Endothelial cell of umbilical vein (primary cell): ENCODE measurements around the gene IL10RB. TPM values are rescaled to one million over a fixed set of nuclear protein-coding genes. Genes with fewer than 3 reads are reported as not detected.

Experiments
- BruUV-seq: library from RNA; stranded (reverse); fragments of 400-500 nt; replicated peaks from 2 replicates; lab custom pipeline; 2021; lab: Mats Ljungman, UMichigan
- CTCF ChIA-PET: fragments of 300-600, 350-600 bp; sonication (Branson Sonifier 250); formaldehyde crosslinking; loops from one replicate; lab custom pipeline; 2021; ENCODE audit warnings: antibody characterized with exemption, inconsistent platforms; lab: Charles Lee
- POLR2A ChIA-PET: fragments of 300-600, 350-600 bp; sonication (Branson Sonifier 250); formaldehyde crosslinking; loops from one replicate; lab custom pipeline; 2021; ENCODE audit warnings: antibody characterized with exemption, inconsistent platforms; lab: Charles Lee
- DNase-seq: peaks from one replicate; pipeline ENCODE4 v3.0.0-alpha.2; 2011; ENCODE audit warnings: low read depth, low spot score
- FAIRE-seq: peaks from 2 replicates; lab custom pipeline; 2011; peaks lifted over from hg19 to GRCh38; lab: Jason Lieb, UNC
- H2AFZ ChIP-seq: 2 replicates; pipeline ENCODE4 v1.6.0; 2012; ENCODE audit warnings: low read depth, low read length, control low read depth, inconsistent platforms
- H3K27ac ChIP-seq: 2 replicates; pipeline ENCODE4 v1.5.1; 2011; ENCODE audit warnings: low read depth, mild to moderate bottlenecking, control low read depth, low read length, moderate library complexity; ENCODE audit not compliant: insufficient read depth
- H3K27me3 ChIP-seq, 2 experiments: 2 replicates each; pipeline versions ENCODE4 v1.6.0 to v1.6.1; 2011; ENCODE audit warnings: low read length in 2 of 2, mixed read lengths in 1 of 2; ENCODE audit not compliant: control insufficient read depth in 2 of 2, insufficient read depth in 2 of 2
- H3K36me3 ChIP-seq, 2 experiments: 2 replicates in 1 of 2; 3 replicates in 1 of 2; pipeline ENCODE4 v1.5.1; 2011; ENCODE audit warnings: low read length in 2 of 2, mild to moderate bottlenecking in 1 of 2, moderate library complexity in 1 of 2; ENCODE audit not compliant: control insufficient read depth in 2 of 2, insufficient read depth in 2 of 2; ENCODE audit errors: extremely low read depth in 1 of 2
- H3K4me1 ChIP-seq: 3 replicates; pipeline ENCODE4 v1.5.1; 2011; ENCODE audit warnings: mild to moderate bottlenecking, low read length; ENCODE audit not compliant: control insufficient read depth, insufficient read depth; ENCODE audit errors: extremely low read depth
- H3K4me2 ChIP-seq: 2 replicates; pipeline ENCODE4 v1.6.1; 2011; ENCODE audit warnings: low read length, control low read depth, mixed read lengths; ENCODE audit not compliant: insufficient read depth
- H3K4me3 ChIP-seq, 3 experiments: fragments of 200-600 bp in 1 of 3; sonication (generic), shearing (Covaris generic) in 1 of 3; replicated peaks in 1 of 3; 2 replicates each; pipeline ENCODE4 v1.5.1; 2011 to 2016; ENCODE audit warnings: control low read depth in 3 of 3, low read length in 3 of 3, mild to moderate bottlenecking in 2 of 3, inconsistent platforms in 1 of 3, low read depth in 1 of 3, moderate library complexity in 1 of 3; ENCODE audit not compliant: insufficient read depth in 1 of 3
- H3K79me2 ChIP-seq: 2 replicates; pipeline ENCODE4 v1.6.0; 2012; ENCODE audit warnings: low read length, inconsistent platforms; ENCODE audit not compliant: control insufficient read depth, insufficient read depth
- H3K9ac ChIP-seq: replicated peaks from 2 replicates; pipeline ENCODE3; 2011; ENCODE audit warnings: low read length, control low read depth; ENCODE audit not compliant: insufficient read depth; ENCODE audit errors: extremely low read depth
- H3K9me1 ChIP-seq: replicated peaks from 3 replicates; pipeline ENCODE4 v1.6.0; 2011; ENCODE audit warnings: mild to moderate bottlenecking, low read length; ENCODE audit not compliant: control insufficient read depth, insufficient read depth; ENCODE audit errors: extremely low read depth
- H3K9me3 ChIP-seq: replicated peaks from 2 replicates; pipeline ENCODE4 v1.5.1; 2012; ENCODE audit warnings: low read length, inconsistent platforms; ENCODE audit not compliant: control insufficient read depth, insufficient read depth
- H4K20me1 ChIP-seq: replicated peaks from 2 replicates; pipeline ENCODE3; 2011; ENCODE audit warnings: mild to moderate bottlenecking, low read length; ENCODE audit not compliant: control insufficient read depth, insufficient read depth; ENCODE audit errors: extremely low read depth
- CTCF ChIP-seq, 2 donors: IDR thresholded peaks; 1 replicate in 1 of 2; 2 replicates in 1 of 2; pipeline ENCODE4 v1.5.1; 2011; ENCODE audit warnings: low read length in 2 of 2, mild to moderate bottlenecking in 2 of 2, moderate library complexity in 2 of 2, control low read depth in 1 of 2, inconsistent platforms in 1 of 2, low read depth in 1 of 2; ENCODE audit not compliant: insufficient read depth in 1 of 2; ENCODE audit errors: extremely low read depth in 1 of 2
- EZH2 ChIP-seq: IDR thresholded peaks from 2 replicates; pipeline ENCODE4 v1.6.1; 2012; ENCODE audit warnings: borderline replicate concordance, low read depth, mild to moderate bottlenecking, moderate library complexity, low read length, inconsistent platforms; ENCODE audit not compliant: severe bottlenecking
- FOS ChIP-seq: IDR thresholded peaks from 2 replicates; pipeline ENCODE4 v1.6.1; 2011; ENCODE audit warnings: mild to moderate bottlenecking, low read length, moderate library complexity, borderline replicate concordance; ENCODE audit not compliant: insufficient read depth
- GATA2 ChIP-seq: IDR thresholded peaks from 2 replicates; pipeline ENCODE4 v1.7.0; 2011; ENCODE audit warnings: low read depth, mild to moderate bottlenecking, moderate library complexity, mixed read lengths, low read length; ENCODE audit not compliant: insufficient read length, insufficient read depth
- JUN ChIP-seq: IDR thresholded peaks from 2 replicates; pipeline ENCODE4 v1.6.1; 2011; ENCODE audit warnings: borderline replicate concordance, low read depth; ENCODE audit not compliant: insufficient read length, insufficient read depth
- MYC ChIP-seq: IDR thresholded peaks from one replicate; pipeline ENCODE4 v1.6.1; 2011; ENCODE audit warnings: mild to moderate bottlenecking, low read depth, low read length
- POLR2A ChIP-seq: IDR thresholded peaks from 2 replicates; pipeline ENCODE4 v1.6.1; 2012; ENCODE audit warnings: low read depth, mild to moderate bottlenecking, control low read depth, low read length
- POLR2AphosphoS5 ChIP-seq: IDR thresholded peaks from 2 replicates; pipeline ENCODE4 v1.6.1; 2012; ENCODE audit warnings: low read depth, mild to moderate bottlenecking, control low read depth, low read length, moderate library complexity; ENCODE audit not compliant: insufficient read depth
- dilution Hi-C: fragments of 300-500 bp; cut with MboI; formaldehyde crosslinking; loops from one replicate; pipeline ENCODE4 v1.15.0; 2019; ENCODE audit warnings: low sequenced_read_pairs; ENCODE audit not compliant: extremely low pct_ligation_motif_present
- intact Hi-C: fragments of 100-400 bp; cut with micrococcal nuclease; formaldehyde crosslinking; loops from one replicate; pipeline ENCODE4 v1.10.0; 2022
- polyA plus RNA-seq, 4 experiments: library from polyadenylated mRNA; depleted of rRNA in 3 of 4; stranded (reverse) in 3 of 4; unstranded in 1 of 4; fragments of >200 nt; gene quantifications; 2 replicates each; pipeline versions ENCODE4 v1.2.1 to v1.2.3, GENCODE V29; 2011 to 2012; ENCODE audit warnings: missing spikeins in 1 of 4
- total RNA-seq: library from RNA; stranded (reverse); gene quantifications from 2 replicates; pipeline ENCODE4 v1.2.3, GENCODE V29; 2021
- TF ChIP-seq, protein P1 (sequence below): IDR thresholded peaks from 2 replicates; pipeline ENCODE4 v1.6.1; 2011; ENCODE audit not compliant: insufficient read depth, insufficient read length

Gene IL10RB
- total and polyA plus RNA-seq, 2 donors (not counting 3 experiments of a cell fraction or from before 2014, with no cell fraction given): 21.9 to 31.4 TPM

DNA sequence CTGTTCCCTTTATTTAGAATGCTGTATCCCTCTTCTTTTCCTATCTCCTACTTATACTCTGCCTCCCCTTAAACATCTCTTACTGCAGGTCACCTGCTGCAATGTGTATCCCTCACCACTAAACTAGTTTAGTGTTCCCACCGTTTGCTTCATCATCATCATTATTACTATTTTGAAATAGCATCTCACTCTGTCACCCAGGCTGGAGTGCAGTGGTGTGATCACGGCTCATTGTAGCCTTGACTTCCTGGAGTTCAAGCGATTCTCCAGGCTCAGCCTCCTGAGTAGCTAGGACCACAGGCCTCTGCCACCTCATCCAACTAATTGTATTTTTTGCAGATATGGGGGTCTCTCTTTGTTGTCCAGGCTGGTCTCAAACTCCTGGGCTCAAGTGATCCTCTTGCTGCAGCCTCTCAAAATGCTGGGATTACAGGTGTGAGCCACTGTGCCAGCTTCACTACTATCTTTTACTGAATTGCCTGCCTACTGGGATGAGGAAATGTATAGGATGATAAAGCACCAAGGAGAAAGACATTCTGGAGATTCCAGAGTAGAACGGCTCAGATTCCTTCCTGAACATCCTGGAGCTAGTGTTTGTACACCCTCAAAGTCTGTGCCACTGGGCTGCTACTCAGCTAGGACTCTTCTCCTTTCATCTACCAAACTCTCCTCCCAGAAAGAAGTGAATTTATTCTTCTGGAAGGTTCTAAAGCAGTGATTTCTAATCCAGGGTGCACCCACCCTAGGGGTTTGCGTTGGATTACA, 50.0 kb downstream of the IL10RB start:
- Histone ChIP-seq H3K4me1 (no peaks in the 10 kb centered on the region), H3K79me2 (no peaks in the 10 kb centered on the region), H3K9me1 (no peaks in the 10 kb centered on the region), H3K36me3 (no peaks in the 10 kb centered on the region), H2AFZ (no peak overlapping the region), H3K27ac (no peak overlapping the region), H3K4me3 (no peak overlapping the region), H3K9me3 (no peaks in the 10 kb centered on the region), H3K9ac (no peak overlapping the region), H4K20me1 (no peaks in the 10 kb centered on the region), H3K27me3 (peaks cover 30 to 32% of the 10 kb centered on the region in 2 experiments), H3K4me2 (no peak overlapping the region)
- TF ChIP-seq JUN: no peak
- TF ChIP-seq, protein P1, sequence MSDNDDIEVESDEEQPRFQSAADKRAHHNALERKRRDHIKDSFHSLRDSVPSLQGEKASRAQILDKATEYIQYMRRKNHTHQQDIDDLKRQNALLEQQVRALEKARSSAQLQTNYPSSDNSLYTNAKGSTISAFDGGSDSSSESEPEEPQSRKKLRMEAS: no peak
- TF ChIP-seq POLR2AphosphoS5: no peak
- TF ChIP-seq MYC: no peak
- no peak for TF ChIP-seq POLR2A
- no peak for TF ChIP-seq FOS
- TF ChIP-seq GATA2: no peak
- TF ChIP-seq EZH2: no peak
- no peak for TF ChIP-seq CTCF (IDR thresholded peaks at IDR 0.05; ENCODE audit: extremely low read depth in 1 of 2, insufficient read depth in 1 of 2, low read depth in 1 of 2, low read length in 2 of 2)
- DNase-seq (no peak), FAIRE-seq (no peak)
- intact Hi-C loops: no loop called here
- dilution Hi-C loops: no loop called here
- no TSS peak for BruUV-seq
- CTCF ChIA-PET: interaction anchor here (1.2 to 1.7 kb wide), 2 partner anchors 20 to 32 kb away, joined by 4 read pairs; no protein-coding TSS in a partner anchor
- POLR2A ChIA-PET: no interaction called here
